ENCODE measurements around the gene OTUB2.

GRCh38 chr14:93986955-93987354 lies 39.2 kb upstream of the OTUB2 start:
- no peak for TF ChIP-seq CTCF (IDR thresholded peaks at IDR 0.05)
- TF ChIP-seq POLR2A (IDR thresholded peaks at IDR 0.05): no peak
- TF ChIP-seq POLR2AphosphoS5 (IDR thresholded peaks at IDR 0.05): no peak
- no peak for TF ChIP-seq EP300 (IDR thresholded peaks at IDR 0.05)
